Mesendoderm (in vitro differentiated cells): Measurements from ENCODE around the gene SCAP.

Experiments used
- DNase-seq: peaks from one replicate; pipeline ENCODE4 v3.0.0; 2013
- H2AK5ac ChIP-seq: 2 replicates; pipeline ENCODE4 v1.6.1; 2013; ENCODE audit warnings: low read length, inconsistent platforms
- H2BK120ac ChIP-seq: 2 replicates; pipeline ENCODE4 v1.6.1; 2013; ENCODE audit warnings: low read depth, mild to moderate bottlenecking, low read length, moderate library complexity, mixed read lengths
- H2BK15ac ChIP-seq: replicated peaks from 2 replicates; pipeline ENCODE4 v1.6.1; 2013; ENCODE audit warnings: low read depth, mild to moderate bottlenecking, moderate library complexity
- H2BK5ac ChIP-seq: 2 replicates; pipeline ENCODE4 v1.6.1; 2013; ENCODE audit warnings: low read length, inconsistent platforms
- H3K18ac ChIP-seq: 2 replicates; pipeline ENCODE4 v1.6.1; 2013; ENCODE audit warnings: mild to moderate bottlenecking, low read length, mixed read lengths
- H3K23ac ChIP-seq: one replicate; pipeline ENCODE4 v1.6.1; 2013; ENCODE audit warnings: low read length
- H3K27ac ChIP-seq: 2 replicates; pipeline ENCODE4 v1.5.1; 2013; ENCODE audit warnings: low read depth, mild to moderate bottlenecking, inconsistent platforms, low read length, moderate library complexity
- H3K27me3 ChIP-seq: 2 replicates; pipeline ENCODE4 v1.6.1; 2013; ENCODE audit warnings: low read length, control low read depth, mild to moderate bottlenecking, inconsistent platforms; ENCODE audit not compliant: insufficient read depth, poor library complexity
- H3K36me3 ChIP-seq: 2 replicates; pipeline ENCODE4 v1.6.1; 2013; ENCODE audit warnings: low read length, inconsistent platforms; ENCODE audit not compliant: control insufficient read depth, insufficient read depth
- H3K4ac ChIP-seq: one replicate; pipeline ENCODE4 v1.6.1; 2013; ENCODE audit warnings: low read depth, mild to moderate bottlenecking, low read length, moderate library complexity
- H3K4me1 ChIP-seq: 2 replicates; pipeline ENCODE4 v1.6.1; 2013; ENCODE audit warnings: low read depth, low read length, inconsistent platforms; ENCODE audit not compliant: control insufficient read depth
- H3K4me2 ChIP-seq: 2 replicates; pipeline ENCODE4 v1.6.1; 2013; ENCODE audit warnings: low read length
- H3K4me3 ChIP-seq: 2 replicates; pipeline ENCODE4 v1.5.1; 2013; ENCODE audit warnings: mild to moderate bottlenecking, low read length
- H3K56ac ChIP-seq: one replicate; pipeline ENCODE4 v1.6.1; 2013; ENCODE audit warnings: low read length
- H3K79me1 ChIP-seq: 2 replicates; pipeline ENCODE4 v1.6.1; 2013; ENCODE audit warnings: low read length, inconsistent platforms
- H3K79me2 ChIP-seq: 2 replicates; pipeline ENCODE4 v1.6.1; 2013; ENCODE audit warnings: mild to moderate bottlenecking, low read length; ENCODE audit not compliant: control insufficient read depth, insufficient read depth
- H3K9ac ChIP-seq: 2 replicates; pipeline ENCODE4 v1.6.1; 2013; ENCODE audit warnings: low read length, inconsistent platforms
- H4K5ac ChIP-seq: one replicate; pipeline ENCODE4 v1.6.1; 2013; ENCODE audit warnings: low read length
- H4K8ac ChIP-seq: one replicate; pipeline ENCODE4 v1.6.1; 2013; ENCODE audit warnings: low read depth, mild to moderate bottlenecking, control low read depth, low read length, moderate library complexity
- WGBS: extraction: QIAGEN DNeasy Blood & Tissue Kit; methylation state at CpG from one replicate; pipeline ENCODE4 v1.1.7; 2013; ENCODE audit warnings: low lambda C conversion rate, missing lambda C conversion rate; ENCODE audit not compliant: insufficient coverage; ENCODE audit errors: extremely low coverage; 5-methylcytosine and 5-hydroxymethylcytosine counted together

The SCAP gene

GRCh38 chr3:47504113-47504512 is 28.4 kb upstream of the SCAP start:
- Histone ChIP-seq H3K9ac (no peak overlapping the region), H3K4ac (no peak overlapping the region), H3K79me1 (peaks cover 5% of the 10 kb centered on the region), H3K4me2 (no peak overlapping the region), H2BK5ac (no peak overlapping the region), H2BK15ac (no peak overlapping the region), H2BK120ac (no peak overlapping the region), H3K79me2 (no peaks in the 10 kb centered on the region), H3K23ac (no peak overlapping the region), H3K18ac (no peak overlapping the region), H4K5ac (no peak overlapping the region), H3K56ac (no peak overlapping the region), H2AK5ac (no peak overlapping the region), H3K4me1 (no peaks in the 10 kb centered on the region), H3K27ac (no peak overlapping the region), H4K8ac (no peak overlapping the region), H3K36me3 (peaks cover 18% of the 10 kb centered on the region), H3K27me3 (no peaks in the 10 kb centered on the region), H3K4me3 (no peak overlapping the region)
- no CpG with 5 or more reads among the region's 7 CpGs for WGBS
- no peak for DNase-seq

- Histone ChIP-seq H3K27me3 (no peaks in the 10 kb centered on the region), H3K36me3 (peaks cover 18% of the 10 kb centered on the region), H3K27ac (no peak overlapping the region), H2BK120ac (no peak overlapping the region), H2AK5ac (no peak overlapping the region), H3K56ac (no peak overlapping the region), H3K9ac (no peak overlapping the region), H3K79me2 (no peaks in the 10 kb centered on the region), H3K79me1 (peaks cover 5% of the 10 kb centered on the region), H3K23ac (no peak overlapping the region), H3K4me3 (no peak overlapping the region), H4K8ac (no peak overlapping the region), H4K5ac (no peak overlapping the region), H2BK5ac (no peak overlapping the region), H3K18ac (no peak overlapping the region), H3K4me2 (no peak overlapping the region), H3K4ac (no peak overlapping the region), H3K4me1 (no peaks in the 10 kb centered on the region), H2BK15ac (no peak overlapping the region)
- DNase-seq = no peak
- WGBS = no CpG with 5 or more reads among the region's 2 CpGs
Observed at GRCh38 chr3:47503033-47503432, 27.3 kb upstream of the SCAP start.

- H3K18ac ChIP-seq = no peak overlapping the region
- no peak overlapping the region for H2BK15ac ChIP-seq
- peaks cover 3% of the 10 kb centered on the region for H3K79me1 ChIP-seq
- no peaks in the 10 kb centered on the region for H3K79me2 ChIP-seq
- H4K8ac ChIP-seq = no peak overlapping the region
- no peak overlapping the region for H3K27ac ChIP-seq
- DNase-seq = no peak
- H3K4ac ChIP-seq = no peak overlapping the region
- H4K5ac ChIP-seq = no peak overlapping the region
- H2BK120ac ChIP-seq = no peak overlapping the region
- H3K4me3 ChIP-seq = no peak overlapping the region
- H3K27me3 ChIP-seq = no peaks in the 10 kb centered on the region
- no peaks in the 10 kb centered on the region for H3K4me1 ChIP-seq
- no peak overlapping the region for H2BK5ac ChIP-seq
- H3K56ac ChIP-seq = no peak overlapping the region
- H3K9ac ChIP-seq = no peak overlapping the region
- H3K4me2 ChIP-seq = no peak overlapping the region
- H3K23ac ChIP-seq = no peak overlapping the region
- no peak overlapping the region for H2AK5ac ChIP-seq
- H3K36me3 ChIP-seq = peaks cover 23% of the 10 kb centered on the region
Observed at GRCh38 chr3:47496892-47497291, 21.2 kb upstream of the SCAP start.

- Histone ChIP-seq H3K18ac (no peak overlapping the region), H2BK5ac (no peak overlapping the region), H3K36me3 (peaks cover 16% of the 10 kb centered on the region), H3K4me1 (no peaks in the 10 kb centered on the region), H4K5ac (no peak overlapping the region), H3K9ac (no peak overlapping the region), H2BK120ac (no peak overlapping the region), H3K27ac (no peak overlapping the region), H3K79me1 (peaks cover 3% of the 10 kb centered on the region), H2AK5ac (no peak overlapping the region), H2BK15ac (no peak overlapping the region), H3K4me2 (no peak overlapping the region), H3K56ac (no peak overlapping the region), H3K4me3 (no peak overlapping the region), H3K79me2 (no peaks in the 10 kb centered on the region), H3K4ac (no peak overlapping the region), H3K23ac (no peak overlapping the region), H3K27me3 (no peaks in the 10 kb centered on the region), H4K8ac (no peak overlapping the region)
- no CpG with 5 or more reads among the region's 8 CpGs for WGBS
- DNase-seq = no peak
Observed at GRCh38 chr3:47495886-47496285, 20.1 kb upstream of the SCAP start.

GRCh38 chr3:47495111-47495510 is 19.4 kb upstream of the SCAP start:
- WGBS = no CpG with 5 or more reads among the region's 4 CpGs
- H3K18ac ChIP-seq = no peak overlapping the region
- no peak for DNase-seq

GRCh38 chr3:47491777-47492176 is 16.0 kb upstream of the SCAP start:
- Histone ChIP-seq H3K23ac (no peak overlapping the region), H4K8ac (no peak overlapping the region), H3K27ac (no peak overlapping the region), H3K27me3 (no peaks in the 10 kb centered on the region), H3K4me2 (no peak overlapping the region), H3K4me3 (no peak overlapping the region), H2BK120ac (no peak overlapping the region), H3K56ac (no peak overlapping the region), H2AK5ac (no peak overlapping the region), H3K9ac (no peak overlapping the region), H2BK15ac (no peak overlapping the region), H2BK5ac (no peak overlapping the region), H4K5ac (no peak overlapping the region), H3K4me1 (no peaks in the 10 kb centered on the region), H3K79me2 (no peaks in the 10 kb centered on the region), H3K36me3 (peaks cover 7% of the 10 kb centered on the region), H3K4ac (no peak overlapping the region), H3K18ac (no peak overlapping the region), H3K79me1 (no peaks in the 10 kb centered on the region)
- no CpG with 5 or more reads among the region's 12 CpGs for WGBS
- no peak for DNase-seq

More at GRCh38 chr3:47495111-47495510, 19.4 kb upstream of the SCAP start:
- Histone ChIP-seq H2AK5ac (no peak overlapping the region), H3K56ac (no peak overlapping the region), H3K23ac (no peak overlapping the region), H3K36me3 (peaks cover 12% of the 10 kb centered on the region), H3K4ac (no peak overlapping the region), H3K4me1 (no peaks in the 10 kb centered on the region), H2BK120ac (no peak overlapping the region), H3K79me1 (no peaks in the 10 kb centered on the region), H3K4me3 (no peak overlapping the region), H2BK15ac (no peak overlapping the region), H3K27me3 (no peaks in the 10 kb centered on the region), H3K9ac (no peak overlapping the region), H3K4me2 (no peak overlapping the region), H3K79me2 (no peaks in the 10 kb centered on the region), H4K5ac (no peak overlapping the region), H3K27ac (no peak overlapping the region), H4K8ac (no peak overlapping the region), H2BK5ac (no peak overlapping the region)
